Measurements from ENCODE around the gene FNDC10.

FNDC10 gene

DNA sequence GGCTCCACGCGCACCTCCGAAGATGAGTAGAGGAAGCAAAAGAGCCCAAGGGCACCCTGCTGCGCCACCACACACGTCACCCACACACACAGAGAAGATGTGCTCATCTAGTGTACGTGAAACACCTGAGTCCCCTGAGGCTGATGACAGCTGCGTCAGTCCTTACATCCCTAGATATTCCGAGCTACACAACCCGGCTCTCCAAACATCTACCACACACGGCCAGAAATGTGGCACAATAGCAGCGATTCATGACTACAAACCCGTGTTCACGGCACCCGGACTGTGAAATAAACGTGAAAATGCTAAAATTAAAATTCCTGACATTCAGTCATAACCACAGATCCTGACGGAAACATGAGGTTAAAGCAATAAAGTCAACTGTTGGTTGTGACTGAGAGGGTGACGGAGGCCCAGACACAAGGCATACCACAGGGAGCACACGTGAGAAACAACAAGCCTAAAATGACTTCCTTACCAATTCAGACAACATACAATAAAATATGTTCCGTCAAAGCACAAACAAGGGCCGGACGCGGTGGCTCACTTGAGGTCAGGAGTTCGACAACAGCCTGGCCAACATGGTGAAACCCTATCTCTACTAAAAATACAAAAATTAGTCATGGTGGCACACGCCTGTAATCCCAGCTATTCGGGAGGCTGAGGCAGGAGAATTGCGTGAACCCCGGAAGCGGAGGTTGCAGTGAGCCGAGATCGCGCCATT, 32.6 kb downstream of the FNDC10 start:
- no peak for TF ChIP-seq EGR1 (IDR thresholded peaks at IDR 0.05)
- TF ChIP-seq TEAD4 (IDR thresholded peaks at IDR 0.05): no peak
- TF ChIP-seq TAF1 (IDR thresholded peaks at IDR 0.05; ENCODE audit: low read depth): no peak
- no peak for TF ChIP-seq EP300 (IDR thresholded peaks at IDR 0.05; ENCODE audit: borderline replicate concordance)
- TF ChIP-seq RAD21 (IDR thresholded peaks at IDR 0.05; ENCODE audit: low read depth): no peak
- TF ChIP-seq FOXM1 (IDR thresholded peaks at IDR 0.05; ENCODE audit: borderline replicate concordance, low read depth): no peak
- no peak for TF ChIP-seq TCF12 (IDR thresholded peaks at IDR 0.05; ENCODE audit: low read depth)
- TF ChIP-seq CREB1 (IDR thresholded peaks at IDR 0.05; ENCODE audit: low read depth): no peak
- TF ChIP-seq CEBPB (IDR thresholded peaks at IDR 0.05): no peak

DNA sequence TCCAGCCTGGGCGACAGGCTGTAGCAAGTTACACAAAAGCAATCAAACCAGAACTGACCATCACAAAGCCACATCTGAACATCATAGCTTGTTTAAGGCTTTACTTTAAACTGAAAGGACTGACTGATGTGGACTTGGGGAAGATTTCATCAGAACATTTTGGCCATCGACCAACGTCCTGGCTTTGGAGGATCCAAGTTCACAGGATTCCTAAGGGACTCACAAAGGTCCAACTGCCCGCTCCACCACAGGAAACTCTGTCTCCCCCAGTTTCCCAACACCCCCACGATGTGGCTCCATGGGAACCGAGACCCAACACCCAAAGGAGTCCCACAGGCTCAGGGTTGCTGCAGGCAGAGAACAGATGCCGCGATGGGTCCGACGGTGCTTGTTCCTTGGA, 34.6 kb downstream of the FNDC10 start:
- TF ChIP-seq, protein P1, sequence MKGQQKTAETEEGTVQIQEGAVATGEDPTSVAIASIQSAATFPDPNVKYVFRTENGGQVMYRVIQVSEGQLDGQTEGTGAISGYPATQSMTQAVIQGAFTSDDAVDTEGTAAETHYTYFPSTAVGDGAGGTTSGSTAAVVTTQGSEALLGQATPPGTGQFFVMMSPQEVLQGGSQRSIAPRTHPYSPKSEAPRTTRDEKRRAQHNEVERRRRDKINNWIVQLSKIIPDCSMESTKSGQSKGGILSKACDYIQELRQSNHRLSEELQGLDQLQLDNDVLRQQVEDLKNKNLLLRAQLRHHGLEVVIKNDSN (IDR thresholded peaks at IDR 0.05): no peak
- TF ChIP-seq EP300 (IDR thresholded peaks at IDR 0.05; ENCODE audit: borderline replicate concordance) (no peak), TAF1 (IDR thresholded peaks at IDR 0.05; ENCODE audit: low read depth) (no peak), CREB1 (IDR thresholded peaks at IDR 0.05; ENCODE audit: low read depth) (no peak), RAD21 (IDR thresholded peaks at IDR 0.05; ENCODE audit: low read depth) (no peak)

DNA sequence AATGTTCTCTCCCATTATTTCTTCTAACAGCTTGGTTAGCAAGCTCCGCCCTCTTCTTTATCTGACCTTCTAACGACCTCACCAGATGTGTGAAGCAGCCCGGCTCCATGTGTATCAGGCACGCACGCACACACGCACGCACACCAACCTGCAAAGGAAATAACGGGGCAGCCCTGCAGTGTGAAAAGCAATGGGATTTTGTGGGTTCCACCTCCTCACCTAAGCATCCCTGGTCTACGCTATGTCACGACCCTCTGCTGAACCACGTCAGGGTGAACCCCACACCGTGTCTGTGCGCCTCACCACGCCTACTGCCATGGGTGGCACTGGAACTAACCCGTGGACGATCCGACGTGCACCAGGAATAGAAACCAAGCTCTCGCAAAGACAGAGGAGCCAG, 35.7 kb downstream of the FNDC10 start:
- no peak for TF ChIP-seq TCF12 (IDR thresholded peaks at IDR 0.05; ENCODE audit: low read depth)
- TF ChIP-seq, protein P2, sequence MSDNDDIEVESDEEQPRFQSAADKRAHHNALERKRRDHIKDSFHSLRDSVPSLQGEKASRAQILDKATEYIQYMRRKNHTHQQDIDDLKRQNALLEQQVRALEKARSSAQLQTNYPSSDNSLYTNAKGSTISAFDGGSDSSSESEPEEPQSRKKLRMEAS (IDR thresholded peaks at IDR 0.05): no peak
- TF ChIP-seq RAD21 (IDR thresholded peaks at IDR 0.05; ENCODE audit: low read depth): no peak
- no peak for TF ChIP-seq TEAD4 (IDR thresholded peaks at IDR 0.05)
- no peak for TF ChIP-seq ZBTB7A (IDR thresholded peaks at IDR 0.05; ENCODE audit: low read depth)

DNA sequence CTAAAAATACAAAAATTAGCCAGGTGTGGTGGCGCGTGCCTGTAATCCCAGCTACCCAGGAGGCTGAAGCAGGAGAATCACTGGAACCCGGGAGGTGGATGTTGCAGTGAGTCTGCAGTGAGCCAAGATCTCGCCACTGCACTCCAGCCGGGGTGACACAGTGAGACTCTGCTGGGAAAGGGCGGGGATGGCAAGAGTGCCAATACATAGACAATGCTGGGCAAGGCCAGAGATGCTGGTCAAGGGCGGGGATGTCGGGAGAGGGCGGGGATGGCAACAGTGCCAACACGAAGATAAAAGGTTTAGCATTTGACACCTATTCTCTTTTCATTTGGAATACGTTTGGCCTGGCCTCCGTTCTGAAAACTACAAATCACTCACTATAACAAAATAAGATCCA, 36.2 kb downstream of the FNDC10 start:
- TF ChIP-seq FOXM1 (IDR thresholded peaks at IDR 0.05; ENCODE audit: borderline replicate concordance, low read depth) (no peak), EGR1 (IDR thresholded peaks at IDR 0.05) (no peak), TCF12 (IDR thresholded peaks at IDR 0.05; ENCODE audit: low read depth) (no peak), NFIC (IDR thresholded peaks at IDR 0.05) (no peak), RAD21 (IDR thresholded peaks at IDR 0.05; ENCODE audit: low read depth) (no peak), CEBPB (IDR thresholded peaks at IDR 0.05) (no peak), ZBTB7A (IDR thresholded peaks at IDR 0.05; ENCODE audit: low read depth) (no peak), EP300 (IDR thresholded peaks at IDR 0.05; ENCODE audit: borderline replicate concordance) (no peak), YY1 (IDR thresholded peaks at IDR 0.05; ENCODE audit: low read depth) (no peak)
- TF ChIP-seq, protein P3, sequence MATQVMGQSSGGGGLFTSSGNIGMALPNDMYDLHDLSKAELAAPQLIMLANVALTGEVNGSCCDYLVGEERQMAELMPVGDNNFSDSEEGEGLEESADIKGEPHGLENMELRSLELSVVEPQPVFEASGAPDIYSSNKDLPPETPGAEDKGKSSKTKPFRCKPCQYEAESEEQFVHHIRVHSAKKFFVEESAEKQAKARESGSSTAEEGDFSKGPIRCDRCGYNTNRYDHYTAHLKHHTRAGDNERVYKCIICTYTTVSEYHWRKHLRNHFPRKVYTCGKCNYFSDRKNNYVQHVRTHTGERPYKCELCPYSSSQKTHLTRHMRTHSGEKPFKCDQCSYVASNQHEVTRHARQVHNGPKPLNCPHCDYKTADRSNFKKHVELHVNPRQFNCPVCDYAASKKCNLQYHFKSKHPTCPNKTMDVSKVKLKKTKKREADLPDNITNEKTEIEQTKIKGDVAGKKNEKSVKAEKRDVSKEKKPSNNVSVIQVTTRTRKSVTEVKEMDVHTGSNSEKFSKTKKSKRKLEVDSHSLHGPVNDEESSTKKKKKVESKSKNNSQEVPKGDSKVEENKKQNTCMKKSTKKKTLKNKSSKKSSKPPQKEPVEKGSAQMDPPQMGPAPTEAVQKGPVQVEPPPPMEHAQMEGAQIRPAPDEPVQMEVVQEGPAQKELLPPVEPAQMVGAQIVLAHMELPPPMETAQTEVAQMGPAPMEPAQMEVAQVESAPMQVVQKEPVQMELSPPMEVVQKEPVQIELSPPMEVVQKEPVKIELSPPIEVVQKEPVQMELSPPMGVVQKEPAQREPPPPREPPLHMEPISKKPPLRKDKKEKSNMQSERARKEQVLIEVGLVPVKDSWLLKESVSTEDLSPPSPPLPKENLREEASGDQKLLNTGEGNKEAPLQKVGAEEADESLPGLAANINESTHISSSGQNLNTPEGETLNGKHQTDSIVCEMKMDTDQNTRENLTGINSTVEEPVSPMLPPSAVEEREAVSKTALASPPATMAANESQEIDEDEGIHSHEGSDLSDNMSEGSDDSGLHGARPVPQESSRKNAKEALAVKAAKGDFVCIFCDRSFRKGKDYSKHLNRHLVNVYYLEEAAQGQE (IDR thresholded peaks at IDR 0.05; ENCODE audit: low read depth): no peak
- TF ChIP-seq, protein P2 (IDR thresholded peaks at IDR 0.05): no peak

DNA sequence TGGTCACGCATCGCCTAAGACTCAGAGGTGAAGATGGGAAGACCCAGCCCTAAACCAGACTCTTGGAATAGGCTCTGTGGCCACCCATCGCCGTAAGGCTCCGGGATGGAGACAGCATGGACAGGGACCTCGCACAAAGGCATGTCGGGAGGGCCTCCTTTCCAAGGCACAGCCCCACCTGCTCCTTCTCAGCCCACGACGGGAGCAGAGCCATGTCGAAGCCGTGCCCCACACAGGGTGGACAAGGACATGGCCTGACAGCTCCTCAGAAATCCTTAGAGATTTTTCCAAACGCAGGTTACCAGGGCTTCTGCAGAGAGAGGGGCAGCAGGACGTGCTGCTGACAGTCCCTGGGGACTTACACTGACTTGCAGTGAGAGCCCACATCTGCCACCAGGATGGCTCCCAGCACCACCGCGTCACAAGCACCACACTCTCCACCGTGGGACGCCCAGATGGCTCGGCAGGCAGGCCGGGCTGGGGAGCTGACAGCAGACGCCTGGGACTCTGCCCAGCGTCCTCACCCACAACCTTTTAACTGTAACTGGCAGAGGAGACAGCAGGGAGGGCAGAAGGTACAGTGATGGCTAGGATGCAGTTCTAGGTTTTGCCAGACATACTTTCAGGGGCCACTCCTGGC, 37.3 kb downstream of the FNDC10 start:
- TF ChIP-seq CEBPB (IDR thresholded peaks at IDR 0.05) (no peak), EGR1 (IDR thresholded peaks at IDR 0.05) (no peak), EP300 (IDR thresholded peaks at IDR 0.05; ENCODE audit: borderline replicate concordance) (no peak), CREB1 (IDR thresholded peaks at IDR 0.05; ENCODE audit: low read depth) (no peak), TAF1 (IDR thresholded peaks at IDR 0.05; ENCODE audit: low read depth) (no peak), ZBTB7A (IDR thresholded peaks at IDR 0.05; ENCODE audit: low read depth) (no peak), TEAD4 (IDR thresholded peaks at IDR 0.05) (no peak), NFIC (IDR thresholded peaks at IDR 0.05) (no peak), YY1 (IDR thresholded peaks at IDR 0.05; ENCODE audit: low read depth) (no peak), RAD21 (IDR thresholded peaks at IDR 0.05; ENCODE audit: low read depth) (no peak), FOXM1 (IDR thresholded peaks at IDR 0.05; ENCODE audit: borderline replicate concordance, low read depth) (no peak)
- TF ChIP-seq, protein P3 (IDR thresholded peaks at IDR 0.05; ENCODE audit: low read depth): no peak
- TF ChIP-seq, protein P1 (IDR thresholded peaks at IDR 0.05): no peak
- TF ChIP-seq, protein P2 (IDR thresholded peaks at IDR 0.05): no peak

Data from Ishikawa (cell line).